ENCODE results near the gene WDR33. TPM values are rescaled to one million over a fixed set of nuclear protein-coding genes. Genes with fewer than 3 reads are reported as not detected.

The WDR33 gene
- total and polyA plus RNA-seq, 2 of the 13 experiments (the other 11 are each of a cell fraction or from before 2014, with no cell fraction given), result 54.9 to 78.2 TPM

DNA sequence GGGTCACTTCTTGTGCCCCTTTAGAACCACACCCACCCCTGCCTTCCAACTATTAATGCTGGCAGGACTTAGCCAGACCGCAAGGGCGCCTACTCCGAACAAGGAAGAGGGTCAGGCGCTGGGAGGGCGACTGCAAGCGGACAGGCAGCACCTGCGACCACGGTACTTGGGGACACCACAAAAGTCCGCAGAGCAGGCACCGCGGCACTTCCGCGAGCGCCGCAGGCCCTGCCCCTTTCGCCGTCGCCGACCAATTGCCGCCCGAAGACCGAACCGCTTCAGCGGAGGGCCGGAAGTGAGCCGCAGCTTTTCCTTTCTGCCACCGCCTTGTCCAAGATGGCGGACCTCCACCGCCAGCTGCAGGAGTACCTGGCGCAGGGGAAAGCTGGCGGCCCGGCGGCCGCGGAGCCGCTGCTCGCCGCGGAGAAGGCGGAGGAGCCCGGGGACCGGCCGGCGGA is 109.7 kb downstream of the WDR33 start, which contains the start of gene SFT2D3 (continued):
- TF ChIP-seq, protein P1, sequence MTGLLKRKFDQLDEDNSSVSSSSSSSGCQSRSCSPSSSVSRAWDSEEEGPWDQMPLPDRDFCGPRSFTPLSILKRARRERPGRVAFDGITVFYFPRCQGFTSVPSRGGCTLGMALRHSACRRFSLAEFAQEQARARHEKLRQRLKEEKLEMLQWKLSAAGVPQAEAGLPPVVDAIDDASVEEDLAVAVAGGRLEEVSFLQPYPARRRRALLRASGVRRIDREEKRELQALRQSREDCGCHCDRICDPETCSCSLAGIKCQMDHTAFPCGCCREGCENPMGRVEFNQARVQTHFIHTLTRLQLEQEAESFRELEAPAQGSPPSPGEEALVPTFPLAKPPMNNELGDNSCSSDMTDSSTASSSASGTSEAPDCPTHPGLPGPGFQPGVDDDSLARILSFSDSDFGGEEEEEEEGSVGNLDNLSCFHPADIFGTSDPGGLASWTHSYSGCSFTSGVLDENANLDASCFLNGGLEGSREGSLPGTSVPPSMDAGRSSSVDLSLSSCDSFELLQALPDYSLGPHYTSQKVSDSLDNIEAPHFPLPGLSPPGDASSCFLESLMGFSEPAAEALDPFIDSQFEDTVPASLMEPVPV (CRISPR knock-in tag; IDR thresholded peaks at IDR 0.05), result peak; percentile 20; the same call in 1 of the 2 replicates
- TF ChIP-seq HES4 (CRISPR knock-in tag; IDR thresholded peaks at IDR 0.05; ENCODE audit: borderline replicate concordance) (peak; percentile 73; the same call in 1 of the 2 replicates), U2AF2 (IDR thresholded peaks at IDR 0.05; ENCODE audit: low read depth, low read length) (no peak), ZBTB7B (CRISPR knock-in tag; IDR thresholded peaks at IDR 0.05) (peak; percentile 76), U2AF1 (optimal IDR thresholded peaks at IDR 0.05; ENCODE audit: low read depth, low read length) (no peak), ZNF317 (CRISPR knock-in tag; IDR thresholded peaks at IDR 0.05) (peak; percentile 84), ZSCAN25 (CRISPR knock-in tag; IDR thresholded peaks at IDR 0.05) (no peak), NFE2L1 (CRISPR knock-in tag; IDR thresholded peaks at IDR 0.05; ENCODE audit: borderline replicate concordance) (no peak), ISL2 (CRISPR knock-in tag; IDR thresholded peaks at IDR 0.05) (peak; percentile 72; the same call in 1 of the 2 replicates), PAF1 (CRISPR knock-in tag; IDR thresholded peaks at IDR 0.05) (no peak), SATB2 (CRISPR knock-in tag; IDR thresholded peaks at IDR 0.05) (0 out of 2 replicates have a peak, but pooled peaks have one; percentile 66), RFXANK (CRISPR knock-in tag; IDR thresholded peaks at IDR 0.05) (peak; percentile 45; the same call in 1 of the 2 replicates)
- TF ChIP-seq, protein P2, sequence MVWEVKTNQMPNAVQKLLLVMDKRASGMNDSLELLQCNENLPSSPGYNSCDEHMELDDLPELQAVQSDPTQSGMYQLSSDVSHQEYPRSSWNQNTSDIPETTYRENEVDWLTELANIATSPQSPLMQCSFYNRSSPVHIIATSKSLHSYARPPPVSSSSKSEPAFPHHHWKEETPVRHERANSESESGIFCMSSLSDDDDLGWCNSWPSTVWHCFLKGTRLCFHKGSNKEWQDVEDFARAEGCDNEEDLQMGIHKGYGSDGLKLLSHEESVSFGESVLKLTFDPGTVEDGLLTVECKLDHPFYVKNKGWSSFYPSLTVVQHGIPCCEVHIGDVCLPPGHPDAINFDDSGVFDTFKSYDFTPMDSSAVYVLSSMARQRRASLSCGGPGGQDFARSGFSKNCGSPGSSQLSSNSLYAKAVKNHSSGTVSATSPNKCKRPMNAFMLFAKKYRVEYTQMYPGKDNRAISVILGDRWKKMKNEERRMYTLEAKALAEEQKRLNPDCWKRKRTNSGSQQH (CRISPR knock-in tag; IDR thresholded peaks at IDR 0.05; ENCODE audit: low read depth), result peak; percentile 90
- TF ChIP-seq, protein P3, sequence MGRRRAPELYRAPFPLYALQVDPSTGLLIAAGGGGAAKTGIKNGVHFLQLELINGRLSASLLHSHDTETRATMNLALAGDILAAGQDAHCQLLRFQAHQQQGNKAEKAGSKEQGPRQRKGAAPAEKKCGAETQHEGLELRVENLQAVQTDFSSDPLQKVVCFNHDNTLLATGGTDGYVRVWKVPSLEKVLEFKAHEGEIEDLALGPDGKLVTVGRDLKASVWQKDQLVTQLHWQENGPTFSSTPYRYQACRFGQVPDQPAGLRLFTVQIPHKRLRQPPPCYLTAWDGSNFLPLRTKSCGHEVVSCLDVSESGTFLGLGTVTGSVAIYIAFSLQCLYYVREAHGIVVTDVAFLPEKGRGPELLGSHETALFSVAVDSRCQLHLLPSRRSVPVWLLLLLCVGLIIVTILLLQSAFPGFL (CRISPR knock-in tag; IDR thresholded peaks at IDR 0.05), result peak; percentile 25; the same call in 1 of the 2 replicates
- TF ChIP-seq, protein P4, sequence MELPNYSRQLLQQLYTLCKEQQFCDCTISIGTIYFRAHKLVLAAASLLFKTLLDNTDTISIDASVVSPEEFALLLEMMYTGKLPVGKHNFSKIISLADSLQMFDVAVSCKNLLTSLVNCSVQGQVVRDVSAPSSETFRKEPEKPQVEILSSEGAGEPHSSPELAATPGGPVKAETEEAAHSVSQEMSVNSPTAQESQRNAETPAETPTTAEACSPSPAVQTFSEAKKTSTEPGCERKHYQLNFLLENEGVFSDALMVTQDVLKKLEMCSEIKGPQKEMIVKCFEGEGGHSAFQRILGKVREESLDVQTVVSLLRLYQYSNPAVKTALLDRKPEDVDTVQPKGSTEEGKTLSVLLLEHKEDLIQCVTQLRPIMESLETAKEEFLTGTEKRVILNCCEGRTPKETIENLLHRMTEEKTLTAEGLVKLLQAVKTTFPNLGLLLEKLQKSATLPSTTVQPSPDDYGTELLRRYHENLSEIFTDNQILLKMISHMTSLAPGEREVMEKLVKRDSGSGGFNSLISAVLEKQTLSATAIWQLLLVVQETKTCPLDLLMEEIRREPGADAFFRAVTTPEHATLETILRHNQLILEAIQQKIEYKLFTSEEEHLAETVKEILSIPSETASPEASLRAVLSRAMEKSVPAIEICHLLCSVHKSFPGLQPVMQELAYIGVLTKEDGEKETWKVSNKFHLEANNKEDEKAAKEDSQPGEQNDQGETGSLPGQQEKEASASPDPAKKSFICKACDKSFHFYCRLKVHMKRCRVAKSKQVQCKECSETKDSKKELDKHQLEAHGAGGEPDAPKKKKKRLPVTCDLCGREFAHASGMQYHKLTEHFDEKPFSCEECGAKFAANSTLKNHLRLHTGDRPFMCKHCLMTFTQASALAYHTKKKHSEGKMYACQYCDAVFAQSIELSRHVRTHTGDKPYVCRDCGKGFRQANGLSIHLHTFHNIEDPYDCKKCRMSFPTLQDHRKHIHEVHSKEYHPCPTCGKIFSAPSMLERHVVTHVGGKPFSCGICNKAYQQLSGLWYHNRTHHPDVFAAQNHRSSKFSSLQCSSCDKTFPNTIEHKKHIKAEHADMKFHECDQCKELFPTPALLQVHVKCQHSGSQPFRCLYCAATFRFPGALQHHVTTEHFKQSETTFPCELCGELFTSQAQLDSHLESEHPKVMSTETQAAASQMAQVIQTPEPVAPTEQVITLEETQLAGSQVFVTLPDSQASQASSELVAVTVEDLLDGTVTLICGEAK (IDR thresholded peaks at IDR 0.05), result no peak
- TF ChIP-seq, protein P4 (CRISPR knock-in tag; IDR thresholded peaks at IDR 0.05), result peak; percentile 10; the same call in 1 of the 2 replicates
